ENCODE data around the gene SERPINA6. TPM values are rescaled to one million over a fixed set of nuclear protein-coding genes. Genes with fewer than 3 reads are reported as not detected.

SERPINA6 gene
- total RNA-seq, 1 donor from 2014 or later: not detected

GRCh38 chr14:94291159-94291905 is 31.8 kb downstream of the SERPINA6 start:
- intact Hi-C loops (cut with micrococcal nuclease): no loop called here
- no peak overlapping the region for H3K4me3 Mint-ChIP-seq
- no peak for ATAC-seq (ENCODE audit: low read depth)

DNA sequence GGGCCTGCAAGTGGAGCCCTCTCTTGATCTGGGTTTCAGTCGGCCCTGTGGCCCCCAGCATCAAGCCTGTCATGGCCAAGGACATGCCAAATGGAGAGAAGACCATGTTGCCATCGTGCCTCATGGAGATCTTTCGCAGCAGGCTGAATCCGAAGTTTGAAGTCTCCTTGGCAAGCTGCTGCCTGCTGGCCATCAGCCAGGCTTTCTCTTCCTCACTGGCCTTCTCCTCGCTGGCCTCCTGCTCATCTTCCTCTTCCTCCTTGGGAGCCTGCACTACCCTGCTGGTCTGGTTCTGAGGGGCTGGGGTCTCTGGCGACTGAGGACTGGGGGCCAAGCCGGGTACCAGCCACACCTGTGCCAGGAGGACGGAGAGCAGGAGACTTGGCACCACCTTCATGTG is 32.9 kb downstream of the SERPINA6 start:
- Mint-ChIP-seq H3K27me3 (no peaks in the 10 kb centered on the region), H3K9me3 (no peaks in the 10 kb centered on the region), H3K36me3 (ENCODE audit: low read depth) (no peaks in the 10 kb centered on the region), H3K27ac (no peak overlapping the region), H3K4me3 (no peak overlapping the region), H3K4me1 (no peaks in the 10 kb centered on the region)
- intact Hi-C loops (cut with micrococcal nuclease): no loop called here
- TF ChIP-seq CTCF (IDR thresholded peaks at IDR 0.05): no peak
- CTCF ChIA-PET: no interaction called here
- ATAC-seq (ENCODE audit: low read depth): no peak
- POLR2A ChIA-PET: no interaction called here
- no peak for DNase-seq

More at GRCh38 chr14:94291159-94291905, 31.8 kb downstream of the SERPINA6 start:
- Mint-ChIP-seq H3K4me1 (no peaks in the 10 kb centered on the region), H3K36me3 (ENCODE audit: low read depth) (no peaks in the 10 kb centered on the region), H3K9me3 (no peaks in the 10 kb centered on the region), H3K27me3 (no peaks in the 10 kb centered on the region), H3K27ac (no peak overlapping the region)
- POLR2A ChIA-PET: no interaction called here
- TF ChIP-seq CTCF (IDR thresholded peaks at IDR 0.05): no peak
- CTCF ChIA-PET: no interaction called here
- DNase-seq: no peak

DNA sequence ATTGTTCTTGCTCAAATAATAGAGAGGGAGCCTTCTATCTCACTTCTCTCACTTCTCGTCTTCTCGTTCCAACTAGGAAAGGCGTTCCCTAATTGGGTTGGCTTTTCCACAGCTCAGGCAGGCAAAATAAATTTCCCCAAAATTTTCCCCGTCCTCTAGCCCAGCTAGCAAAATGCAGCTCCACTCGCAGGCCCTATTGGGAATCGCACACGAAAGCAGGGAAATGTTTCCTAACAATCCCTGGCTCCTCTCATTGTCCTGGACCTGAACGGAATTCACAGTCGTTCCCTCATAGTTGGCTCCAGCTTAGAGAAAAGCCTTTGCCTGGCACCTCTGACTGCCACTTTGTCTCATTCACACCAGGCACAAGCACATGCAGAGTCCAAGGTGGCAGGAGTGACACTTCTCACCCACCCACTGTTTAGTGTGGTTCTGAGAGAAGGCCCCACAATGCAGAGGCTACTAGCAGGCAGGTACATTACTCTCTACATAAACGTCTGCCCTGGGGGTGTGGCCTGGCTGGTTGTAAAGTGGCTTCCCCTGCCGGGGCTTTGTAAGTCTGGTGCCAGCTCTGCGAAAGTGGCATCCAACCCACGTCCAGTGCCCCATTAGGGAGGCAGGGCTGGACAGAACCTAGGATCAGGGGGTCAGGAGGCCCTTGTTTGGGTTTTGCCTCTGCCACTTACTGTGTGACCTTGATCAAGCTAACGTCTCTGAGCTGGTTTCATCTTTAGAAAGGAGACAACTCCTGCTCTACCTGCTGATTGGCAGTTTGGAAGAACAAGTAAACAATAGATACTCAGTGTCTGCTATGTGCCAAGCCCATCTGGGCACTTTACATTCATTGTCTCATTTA is 34.3 kb downstream of the SERPINA6 start:
- no peak for TF ChIP-seq CTCF (IDR thresholded peaks at IDR 0.05)
- no peak overlapping the region for H3K27ac Mint-ChIP-seq
- intact Hi-C loops (cut with micrococcal nuclease): no loop called here
- H3K27me3 Mint-ChIP-seq: no peaks in the 10 kb centered on the region
- no peaks in the 10 kb centered on the region for H3K4me1 Mint-ChIP-seq
- ChIA-PET CTCF (no interaction called here), POLR2A (no interaction called here)
- DNase-seq (no peak), ATAC-seq (ENCODE audit: low read depth) (no peak)
- no peaks in the 10 kb centered on the region for H3K36me3 Mint-ChIP-seq (ENCODE audit: low read depth)
- H3K4me3 Mint-ChIP-seq: no peak overlapping the region
- H3K9me3 Mint-ChIP-seq: no peaks in the 10 kb centered on the region

DNA sequence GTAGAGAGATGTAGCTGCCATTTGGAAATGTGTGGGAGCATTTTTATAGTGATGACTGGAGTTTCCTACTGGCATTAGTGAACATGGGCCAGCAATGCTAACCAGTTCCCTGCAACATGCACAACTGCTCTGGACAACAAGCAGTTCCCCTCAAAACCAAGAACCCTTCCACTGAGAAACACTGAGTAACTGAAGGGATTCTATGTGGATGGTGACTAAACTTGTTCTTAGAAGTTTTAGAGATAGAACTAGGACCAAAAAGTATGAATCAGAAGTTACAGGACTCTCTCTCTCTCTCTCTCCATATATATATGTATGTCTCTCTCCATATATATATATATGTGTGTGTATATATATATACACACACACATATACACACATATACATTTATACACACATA is 38.0 kb downstream of the SERPINA6 start:
- H3K4me3 Mint-ChIP-seq: no peak overlapping the region
- no peaks in the 10 kb centered on the region for H3K27me3 Mint-ChIP-seq
- H3K27ac Mint-ChIP-seq: no peak overlapping the region
- no peaks in the 10 kb centered on the region for H3K9me3 Mint-ChIP-seq
- intact Hi-C loops (cut with micrococcal nuclease): no loop called here
- ChIA-PET CTCF (no interaction called here), POLR2A (no interaction called here)
- TF ChIP-seq CTCF (IDR thresholded peaks at IDR 0.05): no peak
- no peaks in the 10 kb centered on the region for H3K4me1 Mint-ChIP-seq
- ATAC-seq (ENCODE audit: low read depth) (no peak), DNase-seq (no peak)
- H3K36me3 Mint-ChIP-seq (ENCODE audit: low read depth): no peaks in the 10 kb centered on the region

DNA sequence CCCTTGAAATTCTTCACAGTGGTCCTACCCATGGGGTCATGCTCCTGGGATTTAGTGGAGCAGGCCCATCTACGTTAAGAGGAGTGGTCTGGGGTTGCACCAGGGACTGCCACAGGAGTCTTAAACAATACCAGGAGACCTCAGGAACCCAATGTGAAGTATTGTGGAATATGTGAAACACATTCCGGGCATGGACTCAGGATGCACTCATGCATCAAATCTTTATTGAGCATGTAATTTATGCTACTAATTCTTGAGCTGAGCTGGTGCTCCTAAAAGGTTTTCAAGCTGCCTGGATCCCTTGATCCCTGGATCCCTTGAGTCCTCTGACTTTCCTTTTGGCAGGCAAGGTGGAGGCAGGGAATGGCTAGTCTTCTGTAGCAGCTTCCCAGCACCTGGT is 38.9 kb downstream of the SERPINA6 start:
- Mint-ChIP-seq H3K36me3 (ENCODE audit: low read depth) (no peaks in the 10 kb centered on the region), H3K27ac (no peak overlapping the region), H3K27me3 (no peaks in the 10 kb centered on the region), H3K9me3 (no peaks in the 10 kb centered on the region), H3K4me1 (no peaks in the 10 kb centered on the region), H3K4me3 (no peak overlapping the region)
- CTCF ChIA-PET: no interaction called here
- DNase-seq (no peak), ATAC-seq (ENCODE audit: low read depth) (no peak)
- POLR2A ChIA-PET: no interaction called here
- intact Hi-C loops (cut with micrococcal nuclease): no loop called here
- TF ChIP-seq CTCF (IDR thresholded peaks at IDR 0.05): no peak

Data from activated B cell treated with CpG ODN at 0.5 μM for 24 hours (primary cell).